Measurements from ENCODE around the gene RPGR.

DNA sequence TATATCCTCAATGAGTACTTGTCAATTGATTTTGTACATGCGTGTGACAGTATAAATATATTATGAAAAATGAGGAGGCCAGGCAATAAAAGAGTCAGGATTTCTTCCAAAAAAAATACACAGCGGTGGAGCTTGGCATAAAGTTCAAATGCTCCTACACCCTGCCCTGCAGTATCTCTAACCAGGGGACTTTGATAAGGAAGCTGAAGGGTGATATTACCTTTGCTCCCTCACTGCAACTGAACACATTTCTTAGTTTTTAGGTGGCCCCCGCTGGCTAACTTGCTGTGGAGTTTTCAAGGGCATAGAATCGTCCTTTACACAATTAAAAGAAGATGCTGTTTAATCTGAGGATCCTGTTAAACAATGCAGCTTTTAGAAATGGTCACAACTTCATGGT is 25.1 kb upstream of the RPGR start, which contains the start of gene OTC:
- TF ChIP-seq NRF1 (conservative IDR thresholded peaks at IDR 0.05 in 1 of 2, IDR thresholded peaks at IDR 0.05 in 1 of 2), result no peak
- no peak for TF ChIP-seq MXI1 (IDR thresholded peaks at IDR 0.05; ENCODE audit: low read depth, low read length)
- no peak for TF ChIP-seq CHD2 (IDR thresholded peaks at IDR 0.05; ENCODE audit: low read depth, low read length)
